ENCODE results near the gene ICAM5. TPM values are rescaled to one million over a fixed set of nuclear protein-coding genes. Genes with fewer than 3 reads are reported as not detected.

ICAM5 gene
- total and polyA plus RNA-seq, 2 donors from 2014 or later = 0.34 to 2.9 TPM

GRCh38 chr19:10269333-10270179 is 20.2 kb upstream of the ICAM5 start:
- Histone ChIP-seq H3K27ac (ENCODE audit: low read depth in 2 of 2, low read length in 2 of 2) (peak overlapping the region; percentile 87 to 90), H3K4me1 (ENCODE audit: control insufficient read depth in 2 of 3, insufficient read depth in 2 of 3, low read depth in 1 of 3, low read length in 3 of 3) (peaks cover 0 to 9% (median 0%) of the 10 kb centered on the region in 3 donors), H3K9me3 (ENCODE audit: control insufficient read depth in 2 of 3, insufficient read depth in 1 of 3, low read length in 3 of 3) (no peaks in the 10 kb centered on the region), H3K9ac (ENCODE audit: low read length in 3 of 3) (peak overlapping the region in 2 of 3 donors; percentile 40 to 55), H3K4me3 (ENCODE audit: low read length in 3 of 3) (peak overlapping the region in 2 of 3 donors; percentile 61), H3K36me3 (ENCODE audit: control insufficient read depth in 2 of 3, insufficient read depth in 3 of 3, low read length in 3 of 3) (peaks cover 0 to under 1% (median 0%) of the 10 kb centered on the region in 3 donors), H3K27me3 (ENCODE audit: control insufficient read depth, insufficient read depth, low read length) (peaks cover 9% of the 10 kb centered on the region)
- TF ChIP-seq CTCF (IDR thresholded peaks at IDR 0.05; ENCODE audit: borderline replicate concordance, extremely low read depth, insufficient read depth) = peak; percentile 93
- peak; percentile 80 to 94 (median 88) for DNase-seq
- intact Hi-C loops (cut with DNase I) = loop anchor here (5.0 kb wide), 1 partner anchor 123 kb away; no protein-coding TSS in a partner anchor
- FAIRE-seq = no peak

GRCh38 chr19:10270180-10270615 is 19.6 kb upstream of the ICAM5 start:
- intact Hi-C loops (cut with DNase I) = no loop called here
- no peaks in the 10 kb centered on the region for H3K9me3 ChIP-seq (ENCODE audit: control insufficient read depth in 2 of 3, insufficient read depth in 1 of 3, low read length in 3 of 3)
- FAIRE-seq = no peak
- peak in 3 of 5 donors; percentile 46 to 91 (median 57) for DNase-seq
- peaks cover 0 to 9% (median 0%) of the 10 kb centered on the region in 3 donors for H3K4me1 ChIP-seq (ENCODE audit: control insufficient read depth in 2 of 3, insufficient read depth in 2 of 3, low read depth in 1 of 3, low read length in 3 of 3)
- peak overlapping the region; percentile 87 to 90 for H3K27ac ChIP-seq (ENCODE audit: low read depth in 2 of 2, low read length in 2 of 2)
- no peak for TF ChIP-seq CTCF (IDR thresholded peaks at IDR 0.05; ENCODE audit: borderline replicate concordance, extremely low read depth, insufficient read depth)
- H3K36me3 ChIP-seq (ENCODE audit: control insufficient read depth in 2 of 3, insufficient read depth in 3 of 3, low read length in 3 of 3) = peaks cover 0 to 5% (median 0%) of the 10 kb centered on the region in 3 donors
- peak overlapping the region in 2 of 3 donors; percentile 61 for H3K4me3 ChIP-seq (ENCODE audit: low read length in 3 of 3)
- H3K9ac ChIP-seq (ENCODE audit: low read length in 3 of 3) = peak overlapping the region in 2 of 3 donors; percentile 55 to 65
- peaks cover 9% of the 10 kb centered on the region for H3K27me3 ChIP-seq (ENCODE audit: control insufficient read depth, insufficient read depth, low read length)

GRCh38 chr19:10270616-10271394 is 18.9 kb upstream of the ICAM5 start, which contains the start of gene ICAM1:
TSS of gene ICAM1 (plus strand) at chr19:10271120. CDS start at chr19:10271160, 40 bp downstream.
- H3K27me3 ChIP-seq (ENCODE audit: control insufficient read depth, insufficient read depth, low read length) = peaks cover 9% of the 10 kb centered on the region
- intact Hi-C loops (cut with DNase I) = no loop called here
- peaks cover 0 to 9% (median 0%) of the 10 kb centered on the region in 3 donors for H3K4me1 ChIP-seq (ENCODE audit: control insufficient read depth in 2 of 3, insufficient read depth in 2 of 3, low read depth in 1 of 3, low read length in 3 of 3)
- TF ChIP-seq CTCF (IDR thresholded peaks at IDR 0.05; ENCODE audit: borderline replicate concordance, extremely low read depth, insufficient read depth) = no peak
- peak within 1 kb of the TSS; percentile 16 to 61 (median 61) for H3K4me3 ChIP-seq (ENCODE audit: low read length in 3 of 3)
- FAIRE-seq = no peak
- peaks cover 0 to 5% (median 0%) of the 10 kb centered on the region in 3 donors for H3K36me3 ChIP-seq (ENCODE audit: control insufficient read depth in 2 of 3, insufficient read depth in 3 of 3, low read length in 3 of 3)
- peak within 1 kb of the TSS; percentile 87 to 90 for H3K27ac ChIP-seq (ENCODE audit: low read depth in 2 of 2, low read length in 2 of 2)
- DNase-seq = peak; percentile 59 to 96 (median 67)
- H3K9me3 ChIP-seq (ENCODE audit: control insufficient read depth in 2 of 3, insufficient read depth in 1 of 3, low read length in 3 of 3) = no peaks in the 10 kb centered on the region
- peak within 1 kb of the TSS in 2 of 3 donors; percentile 55 to 65 for H3K9ac ChIP-seq (ENCODE audit: low read length in 3 of 3)
